HepG2 (cell line): ENCODE measurements around the gene CHCHD5. TPM values are rescaled to one million over a fixed set of nuclear protein-coding genes. Genes with fewer than 3 reads are reported as not detected.
A peak's percentile ranks its signal among the peaks of the same experiment; 100 is the strongest.

Experiments
- ARID2 ChIP-seq: sonication (generic); formaldehyde crosslinking; IDR thresholded peaks from 2 replicates; pipeline ENCODE4 v1.8.1; 2022; ENCODE audit warnings: mild to moderate bottlenecking, missing genetic modification reagents, borderline replicate concordance
- CEBPB ChIP-seq: IDR thresholded peaks from 2 replicates; pipeline ENCODE4 v1.6.1; 2011; ENCODE audit warnings: low read depth, low read length, improper control_type of control experiment, borderline replicate concordance
- DR1 ChIP-seq: sonication (generic); formaldehyde crosslinking; IDR thresholded peaks from 2 replicates; pipeline ENCODE4 v1.8.0; 2021; ENCODE audit warnings: mild to moderate bottlenecking, missing genetic modification reagents, inconsistent platforms
- EED ChIP-seq: sonication (generic); formaldehyde crosslinking; IDR thresholded peaks from 2 replicates; pipeline ENCODE4 v1.5.0; 2020; ENCODE audit warnings: mild to moderate bottlenecking, missing genetic modification reagents
- FLYWCH1 ChIP-seq: sonication (generic); formaldehyde crosslinking; IDR thresholded peaks from 2 replicates; pipeline ENCODE4 v1.8.1; 2023; ENCODE audit warnings: mild to moderate bottlenecking, missing genetic modification reagents
- FOXK2 ChIP-seq: fragments of 450-650 bp; IDR thresholded peaks from 2 replicates; pipeline ENCODE4 v1.6.1; 2016
- IKZF1 ChIP-seq: fragments of 450-650 bp; IDR thresholded peaks from 2 replicates; pipeline ENCODE4 v1.7.1; 2016
- KAT8 ChIP-seq: IDR thresholded peaks from 2 replicates; pipeline ENCODE4 v1.6.1; 2016; ENCODE audit warnings: missing genetic modification reagents, missing compliant biosample characterization
- MIER2 ChIP-seq: IDR thresholded peaks from 2 replicates; pipeline ENCODE4 v1.6.1; 2016; ENCODE audit warnings: missing biosample characterization, missing genetic modification reagents
- NFIC ChIP-seq: IDR thresholded peaks from 2 replicates; pipeline ENCODE4 v1.6.1; 2012; ENCODE audit warnings: mild to moderate bottlenecking, low read length, inconsistent platforms
- NFYB ChIP-seq: sonication (generic); formaldehyde crosslinking; IDR thresholded peaks from 2 replicates; pipeline ENCODE4 v1.4.0; 2020; ENCODE audit warnings: missing genetic modification reagents
- ONECUT2 ChIP-seq: sonication (generic); formaldehyde crosslinking; IDR thresholded peaks from 2 replicates; pipeline ENCODE4 v1.4.0; 2020; ENCODE audit warnings: missing genetic modification reagents
- TGIF2 ChIP-seq: IDR thresholded peaks from 2 replicates; pipeline ENCODE4 v1.6.1; 2016; ENCODE audit warnings: control low read depth, missing compliant biosample characterization
- ZBTB7A ChIP-seq: sonication (generic); formaldehyde crosslinking; IDR thresholded peaks from 2 replicates; pipeline ENCODE4 v1.8.0; 2022; ENCODE audit warnings: mild to moderate bottlenecking, missing genetic modification reagents
- ZNF12 ChIP-seq: sonication (generic); formaldehyde crosslinking; IDR thresholded peaks from 2 replicates; pipeline ENCODE4 v1.5.0; 2020; ENCODE audit warnings: missing genetic modification reagents
- ZNF264 ChIP-seq: sonication (generic); formaldehyde crosslinking; IDR thresholded peaks from 2 replicates; pipeline ENCODE4 v1.4.0; 2020; ENCODE audit warnings: missing genetic modification reagents
- ZNF652 ChIP-seq: IDR thresholded peaks from 2 replicates; pipeline ENCODE4 v1.6.1; 2016; ENCODE audit warnings: low read depth, borderline replicate concordance
- polyA plus RNA-seq, 8 experiments: library from polyadenylated mRNA; depleted of rRNA in 3 of 8; stranded (reverse) in 7 of 8; unstranded in 1 of 8; fragments of >200 nt; fragmentation: Illumina TruSeq in 4 of 8; extraction: Trizol in 4 of 8; gene quantifications; 2 replicates each; pipeline versions ENCODE4 v1.2.1 to v1.2.3, GENCODE V29; 2011 to 2016; ENCODE audit warnings: low read depth in 4 of 8, missing spikeins in 1 of 8, mixed read lengths in 1 of 8; ENCODE audit not compliant: insufficient read depth in 1 of 8
- total RNA-seq, 5 experiments: library from RNA; depleted of rRNA; stranded (reverse); fragments of >200 nt; fragmentation: Illumina TruSeq; extraction: Trizol; gene quantifications; 2 replicates each; pipeline ENCODE4 v1.2.3, GENCODE V29; 2016; ENCODE audit warnings: low read depth in 1 of 5
- TF ChIP-seq, protein P1 (sequence below): sonication (generic); formaldehyde crosslinking; conservative IDR thresholded peaks from 2 replicates; pipeline ENCODE4 v1.8.1; 2023; ENCODE audit warnings: missing genetic modification reagents
- TF ChIP-seq, protein P2 (sequence below): sonication (generic); formaldehyde crosslinking; IDR thresholded peaks from 2 replicates; pipeline ENCODE4 v1.8.1; 2023; ENCODE audit warnings: mild to moderate bottlenecking, missing genetic modification reagents
- TF ChIP-seq, protein P3 (sequence below): sonication (generic); formaldehyde crosslinking; IDR thresholded peaks from 2 replicates; pipeline ENCODE4 v1.4.0; 2020; ENCODE audit warnings: mild to moderate bottlenecking, missing genetic modification reagents, borderline replicate concordance
- TF ChIP-seq, protein P4 (sequence below): conservative IDR thresholded peaks from 2 replicates; pipeline ENCODE4 v1.6.1; 2018; ENCODE audit warnings: missing genetic modification reagents
- TF ChIP-seq, protein P5 (sequence below): sonication (generic); formaldehyde crosslinking; IDR thresholded peaks from 2 replicates; pipeline ENCODE4 v1.4.0; 2020; ENCODE audit warnings: missing genetic modification reagents, low read depth, mild to moderate bottlenecking, borderline replicate concordance

CHCHD5 gene
- total and polyA plus RNA-seq, 2 of the 13 experiments (the other 11 are each of a cell fraction or from before 2014, with no cell fraction given): 19.0 to 23.9 TPM

DNA sequence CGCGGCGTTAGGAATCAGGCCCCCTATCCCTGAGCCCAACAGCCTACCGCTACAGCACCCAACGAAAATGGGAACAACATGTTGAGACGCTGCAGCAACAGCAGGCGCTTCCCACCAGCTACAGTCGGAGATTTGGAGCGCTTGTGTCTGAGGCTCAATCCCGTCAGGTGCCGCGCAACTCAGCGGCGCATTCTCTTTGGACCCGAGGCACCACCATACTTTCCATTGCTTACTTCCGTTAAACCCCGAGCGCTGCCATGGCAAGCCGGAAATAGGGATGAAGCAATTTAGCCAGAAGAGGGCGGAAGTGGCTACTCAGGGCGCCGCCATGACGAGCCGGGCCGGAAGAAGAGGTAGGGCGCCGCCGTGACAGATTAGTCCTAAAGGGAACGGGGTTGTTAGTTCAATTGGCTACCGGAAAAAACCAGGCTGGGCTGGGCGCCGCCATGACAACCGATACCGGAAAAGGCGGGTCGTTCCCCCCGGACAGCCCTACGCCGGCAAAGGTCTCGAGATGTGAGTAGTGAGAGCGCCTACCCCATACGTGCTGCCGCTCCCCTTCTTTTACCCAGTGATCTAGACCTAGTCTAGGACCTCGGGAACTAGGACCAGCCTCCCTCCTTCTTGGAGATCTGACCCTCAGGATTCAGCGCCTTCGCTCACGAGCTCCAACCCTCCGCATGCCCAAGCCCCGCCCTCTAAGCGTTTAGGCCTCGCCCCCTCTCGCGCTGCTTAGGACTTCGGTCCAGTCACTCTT is at the start of gene CHCHD5 (continued):
- TF ChIP-seq, protein P1, sequence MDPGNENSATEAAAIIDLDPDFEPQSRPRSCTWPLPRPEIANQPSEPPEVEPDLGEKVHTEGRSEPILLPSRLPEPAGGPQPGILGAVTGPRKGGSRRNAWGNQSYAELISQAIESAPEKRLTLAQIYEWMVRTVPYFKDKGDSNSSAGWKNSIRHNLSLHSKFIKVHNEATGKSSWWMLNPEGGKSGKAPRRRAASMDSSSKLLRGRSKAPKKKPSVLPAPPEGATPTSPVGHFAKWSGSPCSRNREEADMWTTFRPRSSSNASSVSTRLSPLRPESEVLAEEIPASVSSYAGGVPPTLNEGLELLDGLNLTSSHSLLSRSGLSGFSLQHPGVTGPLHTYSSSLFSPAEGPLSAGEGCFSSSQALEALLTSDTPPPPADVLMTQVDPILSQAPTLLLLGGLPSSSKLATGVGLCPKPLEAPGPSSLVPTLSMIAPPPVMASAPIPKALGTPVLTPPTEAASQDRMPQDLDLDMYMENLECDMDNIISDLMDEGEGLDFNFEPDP (CRISPR knock-in tag): 0 out of 2 replicates have a peak, but pooled peaks have one; percentile 36
- peak; percentile 96; the same call in 1 of the 2 replicates for TF ChIP-seq FLYWCH1
- TF ChIP-seq, protein P2, sequence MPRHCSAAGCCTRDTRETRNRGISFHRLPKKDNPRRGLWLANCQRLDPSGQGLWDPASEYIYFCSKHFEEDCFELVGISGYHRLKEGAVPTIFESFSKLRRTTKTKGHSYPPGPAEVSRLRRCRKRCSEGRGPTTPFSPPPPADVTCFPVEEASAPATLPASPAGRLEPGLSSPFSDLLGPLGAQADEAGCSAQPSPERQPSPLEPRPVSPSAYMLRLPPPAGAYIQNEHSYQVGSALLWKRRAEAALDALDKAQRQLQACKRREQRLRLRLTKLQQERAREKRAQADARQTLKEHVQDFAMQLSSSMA (CRISPR knock-in tag): no peak
- peak; percentile 35; the same call in 1 of the 2 replicates for TF ChIP-seq DR1 (CRISPR knock-in tag)
- peak; percentile 90 for TF ChIP-seq ZBTB7A (CRISPR knock-in tag)
- TF ChIP-seq, protein P3, sequence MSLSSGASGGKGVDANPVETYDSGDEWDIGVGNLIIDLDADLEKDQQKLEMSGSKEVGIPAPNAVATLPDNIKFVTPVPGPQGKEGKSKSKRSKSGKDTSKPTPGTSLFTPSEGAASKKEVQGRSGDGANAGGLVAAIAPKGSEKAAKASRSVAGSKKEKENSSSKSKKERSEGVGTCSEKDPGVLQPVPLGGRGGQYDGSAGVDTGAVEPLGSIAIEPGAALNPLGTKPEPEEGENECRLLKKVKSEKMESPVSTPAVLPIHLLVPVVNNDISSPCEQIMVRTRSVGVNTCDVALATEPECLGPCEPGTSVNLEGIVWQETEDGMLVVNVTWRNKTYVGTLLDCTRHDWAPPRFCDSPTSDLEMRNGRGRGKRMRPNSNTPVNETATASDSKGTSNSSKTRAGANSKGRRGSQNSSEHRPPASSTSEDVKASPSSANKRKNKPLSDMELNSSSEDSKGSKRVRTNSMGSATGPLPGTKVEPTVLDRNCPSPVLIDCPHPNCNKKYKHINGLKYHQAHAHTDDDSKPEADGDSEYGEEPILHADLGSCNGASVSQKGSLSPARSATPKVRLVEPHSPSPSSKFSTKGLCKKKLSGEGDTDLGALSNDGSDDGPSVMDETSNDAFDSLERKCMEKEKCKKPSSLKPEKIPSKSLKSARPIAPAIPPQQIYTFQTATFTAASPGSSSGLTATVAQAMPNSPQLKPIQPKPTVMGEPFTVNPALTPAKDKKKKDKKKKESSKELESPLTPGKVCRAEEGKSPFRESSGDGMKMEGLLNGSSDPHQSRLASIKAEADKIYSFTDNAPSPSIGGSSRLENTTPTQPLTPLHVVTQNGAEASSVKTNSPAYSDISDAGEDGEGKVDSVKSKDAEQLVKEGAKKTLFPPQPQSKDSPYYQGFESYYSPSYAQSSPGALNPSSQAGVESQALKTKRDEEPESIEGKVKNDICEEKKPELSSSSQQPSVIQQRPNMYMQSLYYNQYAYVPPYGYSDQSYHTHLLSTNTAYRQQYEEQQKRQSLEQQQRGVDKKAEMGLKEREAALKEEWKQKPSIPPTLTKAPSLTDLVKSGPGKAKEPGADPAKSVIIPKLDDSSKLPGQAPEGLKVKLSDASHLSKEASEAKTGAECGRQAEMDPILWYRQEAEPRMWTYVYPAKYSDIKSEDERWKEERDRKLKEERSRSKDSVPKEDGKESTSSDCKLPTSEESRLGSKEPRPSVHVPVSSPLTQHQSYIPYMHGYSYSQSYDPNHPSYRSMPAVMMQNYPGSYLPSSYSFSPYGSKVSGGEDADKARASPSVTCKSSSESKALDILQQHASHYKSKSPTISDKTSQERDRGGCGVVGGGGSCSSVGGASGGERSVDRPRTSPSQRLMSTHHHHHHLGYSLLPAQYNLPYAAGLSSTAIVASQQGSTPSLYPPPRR (CRISPR knock-in tag): peak; percentile 41; the same call in 1 of the 2 replicates
- TF ChIP-seq ZNF264 (CRISPR knock-in tag): peak; percentile 51
- TF ChIP-seq, protein P4, sequence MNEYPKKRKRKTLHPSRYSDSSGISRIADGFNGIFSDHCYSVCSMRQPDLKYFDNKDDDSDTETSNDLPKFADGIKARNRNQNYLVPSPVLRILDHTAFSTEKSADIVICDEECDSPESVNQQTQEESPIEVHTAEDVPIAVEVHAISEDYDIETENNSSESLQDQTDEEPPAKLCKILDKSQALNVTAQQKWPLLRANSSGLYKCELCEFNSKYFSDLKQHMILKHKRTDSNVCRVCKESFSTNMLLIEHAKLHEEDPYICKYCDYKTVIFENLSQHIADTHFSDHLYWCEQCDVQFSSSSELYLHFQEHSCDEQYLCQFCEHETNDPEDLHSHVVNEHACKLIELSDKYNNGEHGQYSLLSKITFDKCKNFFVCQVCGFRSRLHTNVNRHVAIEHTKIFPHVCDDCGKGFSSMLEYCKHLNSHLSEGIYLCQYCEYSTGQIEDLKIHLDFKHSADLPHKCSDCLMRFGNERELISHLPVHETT (CRISPR knock-in tag): peak; percentile 99
- TF ChIP-seq MIER2 (CRISPR knock-in tag): peak; percentile 22; the same call in 1 of the 2 replicates
- no peak for TF ChIP-seq ZNF652 (CRISPR knock-in tag)
- TF ChIP-seq IKZF1: no peak
- TF ChIP-seq ONECUT2 (CRISPR knock-in tag): peak; percentile 6; the same call in 1 of the 2 replicates
- peak; percentile 33; the same call in 1 of the 2 replicates for TF ChIP-seq EED (CRISPR knock-in tag)
- peak; percentile 65; the same call in 1 of the 2 replicates for TF ChIP-seq ZNF12 (CRISPR knock-in tag)
- peak; percentile 93; the same call in 1 of the 2 replicates for TF ChIP-seq ARID2 (CRISPR knock-in tag)
- TF ChIP-seq TGIF2: peak; percentile 67; the same call in 1 of the 2 replicates
- TF ChIP-seq, protein P5, sequence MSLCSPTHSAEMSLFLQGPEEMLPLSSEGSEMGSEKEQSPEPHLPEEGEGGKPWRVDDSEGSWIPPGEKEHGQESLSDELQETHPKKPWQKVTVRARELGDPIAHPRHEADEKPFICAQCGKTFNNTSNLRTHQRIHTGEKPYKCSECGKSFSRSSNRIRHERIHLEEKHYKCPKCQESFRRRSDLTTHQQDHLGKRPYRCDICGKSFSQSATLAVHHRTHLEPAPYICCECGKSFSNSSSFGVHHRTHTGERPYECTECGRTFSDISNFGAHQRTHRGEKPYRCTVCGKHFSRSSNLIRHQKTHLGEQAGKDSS (CRISPR knock-in tag): 0 out of 2 replicates have a peak, but pooled peaks have one; percentile 44
- peak; percentile 97 for TF ChIP-seq CEBPB
- TF ChIP-seq FOXK2: peak; percentile 58; the same call in 1 of the 2 replicates
- TF ChIP-seq NFYB (CRISPR knock-in tag): peak; percentile 55; the same call in 1 of the 2 replicates
- no peak for TF ChIP-seq NFIC
- TF ChIP-seq KAT8 (CRISPR knock-in tag): peak; percentile 99
